Measurements from ENCODE around the gene MTMR12.

MTMR12 gene

GRCh38 chr5:32285510-32286138, 27.1 kb downstream of the MTMR12 start:
- no peak for ATAC-seq
- TF ChIP-seq, protein P1, sequence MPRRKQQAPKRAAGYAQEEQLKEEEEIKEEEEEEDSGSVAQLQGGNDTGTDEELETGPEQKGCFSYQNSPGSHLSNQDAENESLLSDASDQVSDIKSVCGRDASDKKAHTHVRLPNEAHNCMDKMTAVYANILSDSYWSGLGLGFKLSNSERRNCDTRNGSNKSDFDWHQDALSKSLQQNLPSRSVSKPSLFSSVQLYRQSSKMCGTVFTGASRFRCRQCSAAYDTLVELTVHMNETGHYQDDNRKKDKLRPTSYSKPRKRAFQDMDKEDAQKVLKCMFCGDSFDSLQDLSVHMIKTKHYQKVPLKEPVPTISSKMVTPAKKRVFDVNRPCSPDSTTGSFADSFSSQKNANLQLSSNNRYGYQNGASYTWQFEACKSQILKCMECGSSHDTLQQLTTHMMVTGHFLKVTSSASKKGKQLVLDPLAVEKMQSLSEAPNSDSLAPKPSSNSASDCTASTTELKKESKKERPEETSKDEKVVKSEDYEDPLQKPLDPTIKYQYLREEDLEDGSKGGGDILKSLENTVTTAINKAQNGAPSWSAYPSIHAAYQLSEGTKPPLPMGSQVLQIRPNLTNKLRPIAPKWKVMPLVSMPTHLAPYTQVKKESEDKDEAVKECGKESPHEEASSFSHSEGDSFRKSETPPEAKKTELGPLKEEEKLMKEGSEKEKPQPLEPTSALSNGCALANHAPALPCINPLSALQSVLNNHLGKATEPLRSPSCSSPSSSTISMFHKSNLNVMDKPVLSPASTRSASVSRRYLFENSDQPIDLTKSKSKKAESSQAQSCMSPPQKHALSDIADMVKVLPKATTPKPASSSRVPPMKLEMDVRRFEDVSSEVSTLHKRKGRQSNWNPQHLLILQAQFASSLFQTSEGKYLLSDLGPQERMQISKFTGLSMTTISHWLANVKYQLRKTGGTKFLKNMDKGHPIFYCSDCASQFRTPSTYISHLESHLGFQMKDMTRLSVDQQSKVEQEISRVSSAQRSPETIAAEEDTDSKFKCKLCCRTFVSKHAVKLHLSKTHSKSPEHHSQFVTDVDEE (CRISPR knock-in tag; IDR thresholded peaks at IDR 0.05) = no peak
- TF ChIP-seq CSDC2 (CRISPR knock-in tag; IDR thresholded peaks at IDR 0.05) = no peak
- no peak for TF ChIP-seq TCF4 (CRISPR knock-in tag; IDR thresholded peaks at IDR 0.05; ENCODE audit: borderline replicate concordance)
- TF ChIP-seq ZNF565 (CRISPR knock-in tag; conservative IDR thresholded peaks at IDR 0.05; ENCODE audit: low read depth) = no peak
- TF ChIP-seq PPARA (CRISPR knock-in tag; IDR thresholded peaks at IDR 0.05; ENCODE audit: borderline replicate concordance) = no peak
- no peak for TF ChIP-seq GLIS3 (CRISPR knock-in tag; IDR thresholded peaks at IDR 0.05)
- TF ChIP-seq TOX (CRISPR knock-in tag; IDR thresholded peaks at IDR 0.05; ENCODE audit: borderline replicate concordance) = no peak
- no peak for TF ChIP-seq PATZ1 (CRISPR knock-in tag; IDR thresholded peaks at IDR 0.05; ENCODE audit: borderline replicate concordance)
- no peak for TF ChIP-seq CSRNP3 (CRISPR knock-in tag; IDR thresholded peaks at IDR 0.05)
- no peak for TF ChIP-seq SNAI2 (CRISPR knock-in tag; IDR thresholded peaks at IDR 0.05)
- TF ChIP-seq ZNF70 (CRISPR knock-in tag; IDR thresholded peaks at IDR 0.05) = no peak
- TF ChIP-seq RARB (CRISPR knock-in tag; IDR thresholded peaks at IDR 0.05) = no peak
- TF ChIP-seq ZNF8 (CRISPR knock-in tag; IDR thresholded peaks at IDR 0.05) = no peak
- TF ChIP-seq, protein P2, sequence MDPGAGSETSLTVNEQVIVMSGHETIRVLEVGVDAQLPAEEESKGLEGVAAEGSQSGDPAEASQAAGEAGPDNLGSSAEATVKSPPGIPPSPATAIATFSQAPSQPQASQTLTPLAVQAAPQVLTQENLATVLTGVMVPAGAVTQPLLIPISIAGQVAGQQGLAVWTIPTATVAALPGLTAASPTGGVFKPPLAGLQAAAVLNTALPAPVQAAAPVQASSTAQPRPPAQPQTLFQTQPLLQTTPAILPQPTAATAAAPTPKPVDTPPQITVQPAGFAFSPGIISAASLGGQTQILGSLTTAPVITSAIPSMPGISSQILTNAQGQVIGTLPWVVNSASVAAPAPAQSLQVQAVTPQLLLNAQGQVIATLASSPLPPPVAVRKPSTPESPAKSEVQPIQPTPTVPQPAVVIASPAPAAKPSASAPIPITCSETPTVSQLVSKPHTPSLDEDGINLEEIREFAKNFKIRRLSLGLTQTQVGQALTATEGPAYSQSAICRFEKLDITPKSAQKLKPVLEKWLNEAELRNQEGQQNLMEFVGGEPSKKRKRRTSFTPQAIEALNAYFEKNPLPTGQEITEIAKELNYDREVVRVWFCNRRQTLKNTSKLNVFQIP (CRISPR knock-in tag; IDR thresholded peaks at IDR 0.05; ENCODE audit: borderline replicate concordance, low read depth) = no peak
- no peak for TF ChIP-seq ISL1 (CRISPR knock-in tag; IDR thresholded peaks at IDR 0.05)
- TF ChIP-seq ZFP3 (CRISPR knock-in tag; IDR thresholded peaks at IDR 0.05) = no peak
- no peak for TF ChIP-seq CREB5 (CRISPR knock-in tag; IDR thresholded peaks at IDR 0.05; ENCODE audit: low read depth)
- TF ChIP-seq BACH2 (CRISPR knock-in tag; IDR thresholded peaks at IDR 0.05; ENCODE audit: borderline replicate concordance) = no peak

GRCh38 chr5:32283539-32284377, 29.0 kb downstream of the MTMR12 start:
- no peak for ATAC-seq
- no peak for TF ChIP-seq ZNF565 (CRISPR knock-in tag; conservative IDR thresholded peaks at IDR 0.05; ENCODE audit: low read depth)
- TF ChIP-seq PPARA (CRISPR knock-in tag; IDR thresholded peaks at IDR 0.05; ENCODE audit: borderline replicate concordance) = no peak
- no peak for TF ChIP-seq ZFP3 (CRISPR knock-in tag; IDR thresholded peaks at IDR 0.05)
- no peak for TF ChIP-seq ZC3H10 (CRISPR knock-in tag; IDR thresholded peaks at IDR 0.05)
- TF ChIP-seq PATZ1 (CRISPR knock-in tag; IDR thresholded peaks at IDR 0.05; ENCODE audit: borderline replicate concordance) = no peak
- no peak for TF ChIP-seq ZNF8 (CRISPR knock-in tag; IDR thresholded peaks at IDR 0.05)
- no peak for TF ChIP-seq CSRNP3 (CRISPR knock-in tag; IDR thresholded peaks at IDR 0.05)
- TF ChIP-seq ISL1 (CRISPR knock-in tag; IDR thresholded peaks at IDR 0.05) = no peak
- TF ChIP-seq ESRRG (CRISPR knock-in tag; IDR thresholded peaks at IDR 0.05) = no peak
- no peak for TF ChIP-seq TOX (CRISPR knock-in tag; IDR thresholded peaks at IDR 0.05; ENCODE audit: borderline replicate concordance)
- TF ChIP-seq GLIS3 (CRISPR knock-in tag; IDR thresholded peaks at IDR 0.05) = no peak
- TF ChIP-seq, protein P1 (CRISPR knock-in tag; IDR thresholded peaks at IDR 0.05) = no peak

Data from SK-N-SH treated with all-trans-retinoic acid at 6 μM for 48 hours (cell line).